HuH-7 (cell line): Measurements from ENCODE around the gene SSTR3.
"Not testable (repeated sequence)": the region's sequence is repeated elsewhere in the genome, so short reads cannot be mapped to it uniquely, and the experiment has no call there.

Source experiments
- DNase-seq: peaks from one replicate; pipeline ENCODE4 v3.0.0; 2011; ENCODE audit warnings: low spot score

The SSTR3 gene

GRCh38 chr22:37242395-37242918 is 30.2 kb upstream of the SSTR3 start:
- no peak for DNase-seq

GRCh38 chr22:37241351-37242142 is 29.3 kb upstream of the SSTR3 start:
- no peak for DNase-seq

- no peak for DNase-seq
Measured at GRCh38 chr22:37240941-37241320, 28.7 kb upstream of the SSTR3 start.

GRCh38 chr22:37240240-37240940 is 28.1 kb upstream of the SSTR3 start:
- DNase-seq: no peak

GRCh38 chr22:37239336-37240239 is 27.3 kb upstream of the SSTR3 start:
- DNase-seq: no peak

- DNase-seq: no peak
Measured at GRCh38 chr22:37237371-37238268, 25.3 kb upstream of the SSTR3 start.

- DNase-seq: no peak
Measured at GRCh38 chr22:37235897-37236607, 23.8 kb upstream of the SSTR3 start.

GRCh38 chr22:37234736-37235711 is 22.7 kb upstream of the SSTR3 start:
- DNase-seq: no peak

- DNase-seq: no peak
Measured at GRCh38 chr22:37233751-37234631, 21.7 kb upstream of the SSTR3 start.

- not testable (repeated sequence) for DNase-seq
Measured at GRCh38 chr22:37233371-37233750, 21.1 kb upstream of the SSTR3 start.

- DNase-seq: no peak
Measured at GRCh38 chr22:37232140-37232998, 20.1 kb upstream of the SSTR3 start.

- no peak for DNase-seq
Measured at GRCh38 chr22:37231406-37232139, 19.3 kb upstream of the SSTR3 start.

- DNase-seq: no peak
Measured at GRCh38 chr22:37230673-37231405, 18.6 kb upstream of the SSTR3 start.

- DNase-seq: no peak
Measured at GRCh38 chr22:37229805-37230672, 17.8 kb upstream of the SSTR3 start.
